VCaP (cell line): ENCODE measurements around the gene LOXL1.

Source experiments
- H3K27ac ChIP-seq: fragments of 450-650 bp; 2 replicates; pipeline ENCODE4 v1.5.1; 2017
- CTCF ChIP-seq: fragments of 450-650 bp; conservative IDR thresholded peaks from 2 replicates; pipeline ENCODE4 v1.5.1; 2017; ENCODE audit warnings: mild to moderate bottlenecking, moderate library complexity

The LOXL1 gene

DNA sequence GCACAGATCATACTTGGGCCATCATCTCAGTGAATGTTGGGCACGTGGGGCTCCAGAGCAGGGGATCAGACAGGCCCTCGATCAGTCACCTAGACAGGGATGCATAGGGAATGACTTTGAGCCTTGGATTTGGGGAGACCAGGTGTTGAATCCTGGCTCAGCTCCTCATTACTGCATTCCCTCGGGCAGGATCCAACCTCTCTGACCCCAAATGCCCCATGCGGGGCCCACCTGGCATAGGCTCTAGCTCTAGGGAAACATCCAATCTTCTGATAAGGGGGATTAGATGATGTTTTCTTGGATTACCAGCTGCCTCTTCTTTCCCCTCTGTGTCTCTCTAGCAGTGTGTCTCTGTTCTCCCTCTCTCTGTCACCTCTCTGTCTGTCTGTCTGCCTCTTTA is 22.7 kb downstream of the LOXL1 start:
- H3K27ac ChIP-seq, result no peak overlapping the region
- no peak for TF ChIP-seq CTCF

DNA sequence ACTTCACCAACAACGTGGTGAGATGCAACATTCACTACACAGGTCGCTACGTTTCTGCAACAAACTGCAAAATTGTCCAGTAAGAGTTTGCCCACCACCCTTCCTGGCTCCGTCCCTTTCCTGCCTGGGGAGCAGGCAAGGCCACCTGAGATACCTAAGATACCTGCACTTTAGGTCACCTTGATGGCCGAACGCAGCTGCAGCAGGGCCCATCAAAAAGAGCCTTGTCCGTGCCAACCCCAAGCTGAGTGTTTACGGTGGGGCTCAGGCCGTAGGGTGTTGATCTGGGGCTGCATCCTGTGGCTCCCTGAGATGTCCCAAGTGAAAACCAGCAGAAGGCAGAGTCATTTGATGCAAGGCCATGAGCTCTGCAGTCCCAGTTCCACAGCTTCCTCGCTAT is 23.2 kb downstream of the LOXL1 start:
- no peak for TF ChIP-seq CTCF
- H3K27ac ChIP-seq, result no peak overlapping the region

DNA sequence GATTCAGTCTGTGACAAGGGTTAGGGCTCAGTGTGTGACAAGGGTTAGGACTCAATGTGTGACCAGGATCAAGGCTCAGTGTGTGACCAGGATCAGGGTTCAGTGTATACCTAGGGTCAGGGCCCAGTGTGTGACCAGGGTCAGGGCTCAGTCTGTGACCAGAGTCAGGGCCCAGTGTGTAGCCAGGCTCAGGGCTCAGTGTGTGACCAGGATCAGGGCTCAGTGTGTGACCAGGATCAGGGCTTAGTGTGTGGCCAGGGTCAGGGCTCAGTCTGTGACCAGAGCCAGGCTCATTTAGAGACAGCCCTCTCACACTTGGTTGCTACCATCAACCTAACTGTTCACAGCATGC is 24.2 kb downstream of the LOXL1 start:
- peak overlapping the region; percentile 52 for H3K27ac ChIP-seq
- TF ChIP-seq CTCF, result no peak

- peak; percentile 92 for TF ChIP-seq CTCF
- H3K27ac ChIP-seq, result peak overlapping the region; percentile 52
These were observed 24.7 kb downstream of the LOXL1 start for GRCh38 chr15:73950831-73951561.

DNA sequence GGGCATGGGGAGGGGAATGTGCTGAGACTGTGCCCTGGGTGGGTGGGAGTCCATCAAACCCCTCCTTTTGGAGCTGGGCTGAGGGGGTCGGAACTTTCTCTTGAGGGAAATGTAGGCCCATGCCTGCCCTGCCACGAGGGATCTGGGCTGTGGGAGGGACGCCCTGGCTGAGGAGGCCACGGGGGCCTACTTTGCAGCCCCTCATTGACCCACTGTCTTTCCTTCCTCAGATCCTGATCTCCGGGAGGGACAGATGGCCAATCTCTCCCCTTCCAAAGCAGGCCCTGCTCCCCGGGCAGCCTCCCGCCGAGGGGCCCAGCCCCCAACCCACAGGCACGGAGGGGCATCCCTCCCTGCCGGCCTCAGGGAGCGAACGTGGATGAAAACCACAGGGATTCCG is 25.3 kb downstream of the LOXL1 start:
- no peak for TF ChIP-seq CTCF
- H3K27ac ChIP-seq, result peak overlapping the region; percentile 52

DNA sequence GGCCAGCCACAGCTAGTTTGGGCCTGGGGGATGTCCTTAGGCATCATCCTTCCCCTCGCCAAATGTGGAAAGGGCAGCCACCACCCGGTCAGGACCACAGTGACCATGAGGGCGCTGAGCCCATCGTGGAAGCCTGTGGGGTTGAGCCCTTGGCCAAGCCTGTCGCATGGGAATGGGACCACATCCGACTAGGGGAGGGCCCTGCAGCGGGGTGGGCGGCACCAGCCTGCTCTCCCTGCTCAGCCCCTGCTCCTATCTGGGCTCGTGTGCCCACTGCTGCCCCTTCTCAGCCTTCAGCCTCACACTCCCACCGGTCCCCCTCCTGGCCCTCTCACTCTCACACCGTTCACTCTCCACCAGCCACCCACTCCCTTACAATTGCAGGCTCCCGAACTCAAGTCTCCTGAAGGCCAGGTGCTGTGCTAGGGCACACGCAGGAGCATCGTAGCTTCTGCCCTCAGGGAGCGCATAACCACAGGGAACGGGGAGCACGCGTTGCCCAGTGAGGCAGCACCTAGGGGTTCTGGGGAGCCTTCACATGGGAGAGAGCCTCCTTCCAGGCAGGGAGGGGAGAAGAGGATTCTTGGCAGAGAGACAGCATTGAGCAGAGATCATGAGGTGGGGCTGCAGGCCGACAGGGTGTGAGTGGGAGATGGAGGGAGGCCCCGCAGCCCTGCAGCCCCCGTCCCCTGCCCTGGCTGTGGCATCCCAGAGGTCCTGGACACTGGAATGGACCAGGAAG is 26.1 kb downstream of the LOXL1 start:
- peak overlapping the region; percentile 52 for H3K27ac ChIP-seq

More for the DNA sequence above, 26.1 kb downstream of the LOXL1 start:
- no peak for TF ChIP-seq CTCF
